ENCODE data around the gene EPB41L4A.

- TF ChIP-seq GATA2 (IDR thresholded peaks at IDR 0.05; ENCODE audit: low read depth, low read length) (no peak), GATA3 (IDR thresholded peaks at IDR 0.05; ENCODE audit: low read depth, low read length) (no peak)
Measured at GRCh38 chr5:112318346-112318745, 100.7 kb downstream of the EPB41L4A start.

Measured in SH-SY5Y (cell line).